GM21381 (cell line): Measurements from ENCODE around the gene LDHA.
A peak's percentile ranks its signal among the peaks of the same experiment; 100 is the strongest.
"Not testable (repeated sequence)": the region's sequence is repeated elsewhere in the genome, so short reads cannot be mapped to it uniquely, and the experiment has no call there.

Experiments used
- ATAC-seq: cut with Tn5 transposase; IDR thresholded peaks from one replicate; pipeline ENCODE4 v1.9.1; 2021; ENCODE audit warnings: mild to moderate bottlenecking, moderate library complexity; ENCODE audit not compliant: unreplicated experiment

LDHA gene

DNA sequence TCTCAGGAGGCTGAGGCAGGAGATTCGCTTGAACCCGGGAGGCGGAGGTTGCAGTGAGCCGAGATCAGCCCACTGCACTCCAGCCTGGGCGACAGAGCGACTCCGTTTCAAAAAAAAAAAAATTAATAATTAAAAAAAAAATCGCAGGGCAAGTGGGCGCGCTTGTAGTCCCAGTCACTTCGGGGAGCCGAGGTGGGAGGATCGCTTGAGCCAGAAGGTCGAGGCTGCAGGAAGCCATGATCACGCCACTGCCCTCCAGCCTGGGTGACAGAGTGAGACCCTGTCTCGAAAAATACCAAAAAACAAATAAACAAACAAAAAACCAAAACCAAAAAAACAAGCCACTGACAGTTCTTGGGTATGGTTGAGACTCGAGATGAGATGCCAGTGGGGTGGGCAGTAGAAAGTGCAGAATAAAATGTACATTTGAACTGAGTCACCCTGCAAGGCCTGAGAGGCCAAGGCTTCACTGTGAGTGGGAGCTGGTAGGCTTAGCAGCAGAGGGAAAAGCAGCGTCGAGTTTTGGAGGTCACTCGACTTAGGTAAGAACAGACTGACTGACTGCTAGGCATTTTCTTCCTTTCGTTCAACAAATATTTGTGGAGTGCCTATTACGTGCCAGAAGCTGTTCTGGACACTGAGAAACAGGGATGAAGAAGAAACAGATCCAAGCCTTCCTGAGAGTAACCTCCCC is 635 bp upstream of the LDHA start:
- no peak for ATAC-seq

DNA sequence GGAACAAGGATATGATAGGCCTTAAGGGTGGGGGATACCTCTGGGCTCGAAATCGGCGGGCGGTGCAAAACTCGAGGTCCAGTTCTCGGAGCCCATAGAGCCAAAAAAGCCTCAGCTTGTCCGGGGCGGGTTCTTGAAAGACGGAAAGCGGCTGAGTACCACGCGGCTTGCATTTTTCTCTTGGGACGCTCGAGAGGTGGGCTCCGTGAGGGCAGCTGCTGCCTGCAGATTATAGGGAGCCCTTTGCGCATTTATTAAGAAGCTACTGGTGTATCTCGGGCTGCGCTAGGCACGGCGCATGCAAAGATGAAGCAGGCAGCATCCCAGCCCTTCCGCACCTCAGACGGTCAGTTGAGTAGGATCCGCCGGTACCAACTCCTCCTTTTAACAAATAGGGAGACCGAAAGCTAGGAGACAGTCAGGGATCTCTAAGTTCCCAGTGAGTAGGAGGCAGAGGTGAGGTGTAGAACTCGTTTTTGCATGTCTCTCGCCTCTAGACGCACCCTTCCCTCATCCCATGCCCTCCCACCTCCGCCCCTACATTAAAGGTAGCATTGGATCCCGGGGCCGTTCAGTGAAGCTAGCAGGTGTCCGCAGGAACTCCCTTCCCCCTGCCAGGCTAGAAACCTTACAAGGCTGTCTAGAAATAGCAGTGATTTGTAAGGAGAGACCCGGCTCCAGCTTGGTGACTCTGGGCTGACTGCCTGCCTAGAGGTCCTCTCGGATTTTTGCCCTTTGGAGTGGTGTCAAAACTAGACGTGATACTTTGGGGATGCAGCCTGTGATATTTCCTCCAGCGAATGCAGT is 768 bp downstream of the LDHA start:
- ATAC-seq, result no peak

DNA sequence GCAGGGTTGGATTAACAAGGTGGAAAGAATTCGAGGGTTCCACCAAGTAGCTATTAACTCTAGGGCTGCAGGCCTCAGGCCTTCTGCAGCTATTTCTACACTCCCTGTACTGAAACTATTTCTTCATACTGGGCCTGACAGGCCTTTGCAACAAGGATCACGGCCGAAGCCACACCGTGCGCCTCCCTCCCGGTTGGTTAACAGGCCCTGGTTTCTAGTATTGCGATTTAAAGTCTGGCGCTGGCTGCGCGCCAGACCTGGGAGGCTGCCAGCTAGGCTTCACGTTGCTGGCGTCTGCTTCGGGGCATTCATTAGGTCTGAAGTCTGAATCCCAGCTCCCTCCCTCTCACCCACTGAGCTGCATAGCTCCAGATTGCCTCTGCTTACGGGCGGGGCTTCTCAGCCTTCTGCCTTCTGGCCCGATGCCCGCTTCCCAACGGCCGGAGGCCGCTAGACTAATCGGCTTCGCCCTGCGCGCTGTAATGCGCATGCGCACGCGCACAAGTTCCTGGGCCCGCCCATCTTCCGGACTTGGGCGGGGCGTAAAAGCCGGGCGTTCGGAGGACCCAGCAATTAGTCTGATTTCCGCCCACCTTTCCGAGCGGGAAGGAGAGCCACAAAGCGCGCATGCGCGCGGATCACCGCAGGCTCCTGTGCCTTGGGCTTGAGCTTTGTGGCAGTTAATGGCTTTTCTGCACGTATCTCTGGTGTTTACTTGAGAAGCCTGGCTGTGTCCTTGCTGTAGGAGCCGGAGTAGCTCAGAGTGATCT is 1.6 kb downstream of the LDHA start:
- ATAC-seq, result peak; percentile 79

DNA sequence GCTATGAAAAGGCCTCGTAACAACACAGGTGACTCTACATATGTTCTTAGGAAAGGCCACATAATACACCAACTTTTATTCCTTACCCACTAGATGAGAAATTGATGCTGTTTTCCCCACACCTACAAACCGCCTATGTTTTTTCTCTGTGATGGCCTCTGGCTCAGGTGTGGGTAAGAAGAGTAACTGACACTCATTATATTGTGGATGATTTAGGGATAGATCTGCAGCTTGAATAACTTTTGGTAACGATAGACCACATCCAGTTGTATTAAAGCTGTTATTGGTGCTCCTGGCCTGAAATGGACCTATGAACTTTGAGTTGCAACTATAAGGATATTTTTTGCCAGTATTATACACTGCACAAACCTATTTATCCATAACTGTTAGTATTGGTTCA is 3.6 kb downstream of the LDHA start:
- no peak for ATAC-seq

DNA sequence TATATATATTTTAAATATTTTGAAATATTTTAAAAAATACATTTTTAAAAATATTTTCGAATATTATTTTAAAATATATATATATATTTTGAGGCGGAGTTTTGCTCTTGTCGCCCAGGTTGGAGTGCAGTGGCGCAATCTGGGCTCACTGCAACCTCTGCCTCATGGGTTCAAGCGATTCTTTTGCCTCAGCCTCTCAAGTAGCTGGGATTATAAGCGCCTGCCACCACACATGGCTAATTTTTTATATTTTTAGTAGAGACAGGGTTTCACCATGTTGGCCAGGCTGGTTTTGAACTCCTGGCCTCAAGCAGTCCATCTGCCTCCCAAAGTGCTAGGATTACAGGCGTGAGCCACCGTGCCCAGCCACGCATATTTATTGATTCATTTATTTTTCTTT is 6.7 kb downstream of the LDHA start:
- not testable (repeated sequence) for ATAC-seq

DNA sequence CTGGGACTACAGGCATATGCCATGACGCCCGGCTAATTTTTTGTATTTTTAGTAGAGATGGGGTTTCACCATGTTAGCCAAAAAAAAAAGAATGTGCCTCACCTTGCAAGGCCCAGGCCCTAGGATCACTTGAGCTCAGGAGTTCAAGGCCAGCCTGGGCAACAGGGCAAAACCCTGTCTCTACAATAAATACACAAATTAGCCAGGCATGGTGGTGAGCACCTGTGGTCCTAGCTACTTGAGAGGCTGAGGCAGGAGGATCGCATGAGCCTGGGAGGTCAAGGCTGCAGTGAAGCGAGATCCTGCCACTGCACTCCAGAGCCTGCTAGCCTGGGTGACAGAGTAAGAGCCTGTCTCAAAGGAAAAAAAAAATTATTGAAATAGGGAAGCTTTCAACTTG is 9.7 kb downstream of the LDHA start:
- no peak for ATAC-seq

DNA sequence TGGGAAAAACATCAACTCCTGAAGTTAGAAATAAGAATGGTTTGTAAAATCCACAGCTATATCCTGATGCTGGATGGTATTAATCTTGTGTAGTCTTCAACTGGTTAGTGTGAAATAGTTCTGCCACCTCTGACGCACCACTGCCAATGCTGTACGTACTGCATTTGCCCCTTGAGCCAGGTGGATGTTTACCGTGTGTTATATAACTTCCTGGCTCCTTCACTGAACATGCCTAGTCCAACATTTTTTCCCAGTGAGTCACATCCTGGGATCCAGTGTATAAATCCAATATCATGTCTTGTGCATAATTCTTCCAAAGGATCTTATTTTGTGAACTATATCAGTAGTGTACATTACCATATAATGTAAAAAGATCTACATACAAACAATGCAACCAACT is 13.0 kb downstream of the LDHA start:
- ATAC-seq, result not testable (repeated sequence)

DNA sequence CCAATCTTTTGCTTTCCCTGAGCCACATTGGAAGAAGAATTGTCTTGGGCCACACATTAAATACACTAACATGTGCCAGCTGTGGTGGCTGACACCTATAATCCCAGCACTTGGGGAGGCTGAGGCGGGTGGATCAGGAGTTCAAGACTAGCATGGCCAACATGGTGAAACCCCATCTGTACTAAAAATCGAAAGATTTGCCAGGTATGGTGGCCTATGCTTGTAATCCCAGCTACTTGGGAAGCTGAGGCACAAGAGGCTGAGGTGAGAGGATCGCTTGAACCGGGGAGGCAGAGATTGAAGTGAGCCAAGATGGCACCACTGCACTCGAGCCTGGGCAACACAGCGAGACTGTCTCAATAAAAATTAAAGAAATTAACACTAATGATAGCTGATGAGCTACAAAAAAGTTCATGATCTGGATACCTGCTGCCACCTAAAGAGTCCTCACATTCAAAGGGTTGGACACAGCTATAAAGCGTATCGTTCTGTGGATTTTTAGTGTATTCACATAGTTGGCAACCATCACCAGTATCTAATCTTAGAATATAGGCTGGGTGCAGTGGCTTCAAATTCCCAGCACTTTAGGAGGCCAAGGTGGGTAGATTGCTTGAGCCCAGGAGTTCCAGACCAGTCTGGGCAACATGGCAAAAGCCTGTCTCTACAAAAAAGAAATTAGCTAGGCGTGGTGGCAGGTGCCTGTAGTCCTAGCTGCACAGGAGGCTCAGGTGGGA is 14.4 kb downstream of the LDHA start:
- ATAC-seq, result no peak

DNA sequence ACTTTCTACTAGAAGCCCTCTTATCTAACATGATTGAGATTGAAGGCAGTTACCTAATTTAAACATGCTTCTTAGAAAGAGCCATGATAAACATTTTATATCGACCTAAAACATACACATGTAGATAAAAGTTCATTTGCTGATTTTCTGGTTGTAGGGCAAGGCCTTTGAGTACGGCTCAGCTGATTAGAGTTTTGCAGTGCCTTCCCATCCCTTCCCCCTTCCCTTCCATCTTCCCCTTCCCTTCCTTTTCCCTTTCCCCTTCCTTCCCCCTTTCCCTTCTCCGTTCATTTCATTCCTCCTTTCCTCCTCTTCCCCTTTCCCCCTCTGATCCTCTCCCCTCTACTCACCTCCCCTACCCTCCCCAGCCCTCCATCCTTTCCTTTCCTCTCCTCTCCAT is 22.1 kb downstream of the LDHA start:
- no peak for ATAC-seq

DNA sequence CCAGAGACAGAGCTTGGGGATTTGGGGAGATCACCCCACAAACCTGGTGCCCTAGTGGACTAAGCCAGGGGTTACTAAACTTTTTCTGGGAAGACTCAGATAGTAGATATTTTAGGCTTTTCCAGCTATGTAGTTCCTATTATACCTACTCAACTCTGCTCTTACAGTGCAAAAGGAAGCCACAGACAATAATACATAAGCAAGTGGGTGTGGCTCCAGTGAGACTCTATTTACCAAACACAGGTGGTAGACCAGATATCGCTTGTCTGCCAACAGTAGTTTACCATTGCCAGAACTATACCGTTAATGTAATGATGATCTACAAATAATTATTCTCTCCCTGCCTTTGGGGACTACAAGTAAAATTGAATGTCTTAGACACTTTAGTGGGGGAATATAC is 24.7 kb downstream of the LDHA start:
- no peak for ATAC-seq

DNA sequence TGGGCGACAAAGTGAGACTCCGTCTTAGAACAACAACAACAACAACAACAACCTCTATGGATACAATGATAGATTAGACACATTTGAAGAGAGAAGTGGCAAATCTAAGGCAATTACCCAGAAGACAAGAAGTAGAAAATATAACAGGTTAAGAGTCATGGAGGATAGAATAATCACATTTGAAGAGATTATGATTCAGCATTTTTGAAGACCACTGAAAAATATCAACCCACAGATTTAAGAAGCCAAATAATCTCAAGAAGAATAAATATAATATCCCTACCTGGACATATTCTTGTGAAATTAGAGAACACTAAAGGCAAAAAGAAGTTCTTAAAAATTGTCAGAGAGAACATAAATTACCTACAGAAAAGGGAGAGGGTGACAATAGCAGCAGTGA is 25.7 kb downstream of the LDHA start:
- ATAC-seq, result no peak

DNA sequence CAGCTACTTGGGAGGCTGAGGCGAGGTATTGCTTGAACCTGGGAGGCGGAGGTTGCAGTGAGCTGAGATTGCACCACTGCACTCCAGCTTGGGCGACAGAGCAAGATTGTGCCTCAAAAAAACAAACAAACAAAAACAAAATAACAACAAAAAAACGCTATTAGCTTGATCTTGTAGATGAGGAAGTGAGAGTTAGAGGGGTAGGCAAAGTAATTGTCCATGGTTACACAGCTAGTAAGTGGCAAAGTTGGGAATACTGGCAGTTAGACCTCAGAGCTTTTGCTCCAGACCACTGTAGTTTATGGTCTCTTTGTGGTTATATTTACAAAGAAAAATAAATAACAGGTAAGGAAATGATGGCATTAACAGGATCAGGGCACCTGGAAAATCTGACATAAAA is 32.9 kb downstream of the LDHA start:
- no peak for ATAC-seq

DNA sequence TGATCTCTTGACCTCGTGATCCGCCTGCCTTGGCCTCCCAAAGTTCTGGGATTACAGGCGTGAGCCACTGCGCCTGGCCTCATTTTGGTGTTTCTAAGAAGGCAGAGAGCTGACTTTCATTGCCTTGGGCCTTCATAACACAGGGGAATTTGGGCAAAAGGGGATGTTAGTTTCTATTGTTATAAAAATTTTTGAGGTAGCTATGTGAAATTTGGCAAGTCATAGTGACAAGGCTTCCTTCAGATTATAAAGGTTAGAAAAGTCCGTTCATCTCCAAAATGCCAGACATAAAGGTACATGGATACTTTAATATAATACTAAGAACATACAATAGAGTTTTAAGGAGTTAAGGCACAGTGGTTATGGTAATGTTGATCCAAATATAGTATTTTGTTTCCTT is 35.0 kb downstream of the LDHA start:
- ATAC-seq, result no peak

DNA sequence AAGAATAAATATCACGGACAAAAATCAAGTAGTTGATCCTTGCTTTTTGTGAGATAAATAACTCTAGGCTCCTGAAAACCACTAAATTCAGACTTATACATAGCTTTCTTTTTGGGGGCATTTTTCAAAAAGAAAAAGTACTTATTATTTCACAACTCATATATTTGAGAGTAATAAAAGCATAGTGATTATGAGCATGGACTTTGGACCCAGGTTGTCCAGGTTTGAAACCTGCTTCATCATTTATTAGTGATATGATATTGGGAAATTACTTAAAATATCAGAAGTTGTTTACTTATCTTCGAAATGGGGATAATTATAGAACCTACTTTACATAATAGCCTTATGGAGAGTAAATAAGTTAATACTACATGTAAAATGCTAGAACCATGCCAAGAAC is 44.3 kb downstream of the LDHA start:
- ATAC-seq, result no peak

DNA sequence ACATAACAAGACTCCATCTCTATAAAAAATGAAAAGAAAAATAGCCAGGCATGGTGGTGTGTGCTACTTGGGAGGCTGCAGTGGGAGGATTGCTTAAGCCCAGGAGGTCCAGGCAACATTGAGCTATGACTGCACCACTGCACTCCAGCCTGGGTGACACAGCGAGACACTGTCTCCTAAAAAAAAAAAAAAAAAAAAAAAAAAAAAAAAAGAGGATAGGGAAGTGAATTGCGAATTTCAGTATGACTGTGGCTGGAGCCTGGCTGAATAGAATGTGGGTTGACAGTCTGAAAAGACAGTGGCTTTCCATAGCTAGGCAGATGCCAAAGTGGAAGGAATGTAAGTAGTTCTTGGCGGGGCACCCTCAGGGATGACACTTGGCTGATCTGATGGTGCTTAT is 54.9 kb downstream of the LDHA start:
- no peak for ATAC-seq

DNA sequence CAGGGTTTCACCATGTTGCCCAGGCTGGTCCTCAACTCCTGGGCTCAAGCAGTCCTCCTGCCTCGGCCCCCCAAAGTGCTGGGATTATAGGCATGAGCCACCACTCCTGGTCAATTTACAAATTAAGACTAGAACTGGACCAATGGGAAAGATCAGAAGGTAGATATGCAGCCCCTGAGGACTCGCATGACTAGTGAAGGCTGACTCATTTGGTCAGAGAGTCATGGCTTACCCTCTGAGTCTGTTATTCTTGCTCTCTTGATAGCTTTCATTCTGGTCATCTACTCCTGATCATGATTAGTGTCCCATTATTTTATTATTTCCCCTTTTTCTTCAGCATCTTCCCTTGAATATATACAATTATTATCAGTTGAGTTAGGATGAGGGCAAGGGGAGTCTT is 58.6 kb downstream of the LDHA start:
- no peak for ATAC-seq

DNA sequence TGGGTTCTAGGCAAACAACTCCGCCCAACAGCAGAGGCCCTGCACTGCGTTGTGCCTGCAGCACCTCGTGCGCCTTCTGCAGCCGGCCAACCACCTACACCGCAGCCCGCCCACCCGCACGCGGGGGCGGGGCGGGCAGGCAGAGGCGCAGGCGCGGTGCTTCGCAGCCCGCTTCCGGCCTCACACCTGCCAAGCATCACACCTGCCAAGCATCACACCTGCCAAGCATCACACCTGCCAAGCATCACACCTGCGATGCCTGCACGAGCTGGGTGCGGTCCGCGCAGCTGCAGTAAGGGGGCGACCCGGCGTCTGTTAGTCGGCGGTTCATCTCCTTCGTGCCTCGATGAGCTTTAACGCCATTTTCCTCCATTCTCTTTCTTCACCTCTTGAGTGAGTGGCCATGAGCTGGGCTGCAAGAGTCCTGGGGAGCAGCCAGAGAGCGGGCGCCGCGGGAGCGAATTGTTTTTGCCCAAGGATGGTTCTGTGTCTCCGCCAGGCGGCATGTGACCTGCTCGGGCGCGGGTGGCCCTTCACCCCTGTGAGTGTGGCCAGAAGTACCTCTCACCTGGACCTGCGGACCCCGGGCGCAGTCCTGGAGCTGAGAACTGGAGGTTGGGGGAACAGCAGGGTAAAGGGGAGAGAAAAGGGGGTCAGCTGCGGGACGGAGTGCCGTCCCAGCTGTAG is 61.5 kb downstream of the LDHA start, which contains the start of gene LDHAL6A:
Gene LDHAL6A, plus strand, starts transcription at position 171 of the 687 bp plus-strand sequence. CDS start 825 bp downstream, outside the sequence.
- no peak for ATAC-seq

DNA sequence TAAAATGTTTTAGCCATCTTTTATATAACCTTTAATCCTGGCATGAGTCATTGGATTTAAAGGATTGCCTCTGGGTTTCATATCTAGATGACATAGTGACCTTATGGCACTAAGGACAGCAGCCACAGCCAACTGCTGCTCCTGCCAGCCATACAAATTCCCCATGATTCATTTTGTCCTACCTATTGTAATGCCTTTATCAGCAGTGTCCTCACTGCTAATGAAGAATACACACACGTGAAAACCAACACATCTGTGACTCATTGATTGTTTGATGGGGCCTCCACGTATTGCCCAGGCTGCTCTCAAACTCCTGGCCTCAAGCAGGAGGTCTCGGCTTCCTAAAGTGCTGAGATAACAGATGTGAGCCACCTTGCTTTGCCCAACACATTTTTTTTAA is 63.1 kb downstream of the LDHA start:
- ATAC-seq, result no peak
